Activated naive CD8-positive, alpha-beta T cell (primary cell): ENCODE results near the gene DPH5.
A peak's percentile ranks its signal among the peaks of the same experiment; 100 is the strongest.

Experiments
- H3K27ac Mint-ChIP-seq: one replicate; pipeline ENCODE4 v1.8.0; 2021; ENCODE audit warnings: mixed read lengths
- H3K27me3 Mint-ChIP-seq: one replicate; pipeline ENCODE4 v1.8.0; 2021; ENCODE audit warnings: mixed read lengths
- H3K36me3 Mint-ChIP-seq: one replicate; pipeline ENCODE4 v1.8.0; 2021; ENCODE audit warnings: mixed read lengths
- H3K4me1 Mint-ChIP-seq: one replicate; pipeline ENCODE4 v1.8.0; 2021; ENCODE audit warnings: low read depth, mixed read lengths
- H3K4me3 Mint-ChIP-seq: one replicate; pipeline ENCODE4 v1.8.0; 2021; ENCODE audit warnings: mild to moderate bottlenecking, mixed read lengths
- H3K9me3 Mint-ChIP-seq: one replicate; pipeline ENCODE4 v1.8.0; 2021; ENCODE audit warnings: low read depth, mixed read lengths

DPH5 gene

DNA sequence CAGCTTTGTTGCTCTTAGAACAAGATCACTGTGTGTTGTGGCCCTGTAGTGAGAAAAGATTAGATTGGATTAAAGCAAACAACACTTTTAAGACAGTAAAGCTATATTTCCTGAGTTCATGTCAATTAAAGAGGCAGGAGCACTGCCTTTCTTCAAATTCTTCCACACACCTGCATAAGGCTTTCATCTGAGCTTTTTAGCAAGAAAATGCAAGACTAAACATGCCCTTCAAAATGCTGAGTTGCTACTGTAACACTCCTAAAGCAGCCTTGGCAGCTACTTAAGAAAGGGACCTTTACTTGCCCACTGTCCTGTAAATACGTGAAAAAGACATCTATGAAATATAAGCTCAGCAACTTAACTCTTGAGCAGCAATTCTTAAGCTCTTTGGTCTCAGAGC lies 11.8 kb downstream of the DPH5 start:
- Mint-ChIP-seq H3K9me3 (no peaks in the 10 kb centered on the region), H3K4me3 (no peak overlapping the region), H3K4me1 (peaks cover 26% of the 10 kb centered on the region), H3K27me3 (no peaks in the 10 kb centered on the region), H3K27ac (no peak overlapping the region), H3K36me3 (peaks cover 59% of the 10 kb centered on the region)

- H3K27ac Mint-ChIP-seq: peak overlapping the region; percentile 7
These were observed 17.3 kb downstream of the DPH5 start for GRCh38 chr1:101008229-101008834.

DNA sequence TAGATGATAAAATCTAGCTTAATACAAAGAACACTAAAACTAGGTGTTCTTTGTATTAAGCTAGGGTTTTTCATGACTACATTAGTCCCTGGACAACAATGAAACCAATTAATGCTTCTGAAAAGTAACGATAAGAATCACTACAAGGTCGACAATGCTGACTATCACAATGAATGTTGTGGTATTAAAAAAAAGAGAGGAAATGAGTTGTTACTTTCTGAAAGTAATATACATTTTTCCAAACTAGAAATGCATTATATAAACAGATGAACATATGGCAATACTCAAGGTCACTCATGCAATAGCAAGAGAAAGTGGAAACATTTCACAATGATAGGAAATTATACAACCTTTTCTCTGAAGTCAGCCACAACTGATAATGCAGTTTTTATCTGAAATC lies 19.0 kb downstream of the DPH5 start:
- peaks cover 72% of the 10 kb centered on the region for H3K4me1 Mint-ChIP-seq
- H3K4me3 Mint-ChIP-seq: peak overlapping the region; percentile 53
- peak overlapping the region; percentile 67 for H3K27ac Mint-ChIP-seq
- peaks cover 9% of the 10 kb centered on the region for H3K9me3 Mint-ChIP-seq
- H3K27me3 Mint-ChIP-seq: no peaks in the 10 kb centered on the region
- peaks cover 37% of the 10 kb centered on the region for H3K36me3 Mint-ChIP-seq

More at GRCh38 chr1:101008229-101008834, 17.3 kb downstream of the DPH5 start:
- Mint-ChIP-seq H3K27me3 (no peaks in the 10 kb centered on the region), H3K4me3 (no peak overlapping the region), H3K9me3 (peaks cover 9% of the 10 kb centered on the region), H3K4me1 (peaks cover 55% of the 10 kb centered on the region), H3K36me3 (peaks cover 46% of the 10 kb centered on the region)

- peaks cover 40% of the 10 kb centered on the region for H3K36me3 Mint-ChIP-seq
- peak overlapping the region; percentile 27 for H3K4me3 Mint-ChIP-seq
- no peaks in the 10 kb centered on the region for H3K27me3 Mint-ChIP-seq
- H3K27ac Mint-ChIP-seq: peak overlapping the region; percentile 67
- H3K9me3 Mint-ChIP-seq: peaks cover 9% of the 10 kb centered on the region
- H3K4me1 Mint-ChIP-seq: peaks cover 76% of the 10 kb centered on the region
These were observed 19.7 kb downstream of the DPH5 start for GRCh38 chr1:101005871-101006270.

DNA sequence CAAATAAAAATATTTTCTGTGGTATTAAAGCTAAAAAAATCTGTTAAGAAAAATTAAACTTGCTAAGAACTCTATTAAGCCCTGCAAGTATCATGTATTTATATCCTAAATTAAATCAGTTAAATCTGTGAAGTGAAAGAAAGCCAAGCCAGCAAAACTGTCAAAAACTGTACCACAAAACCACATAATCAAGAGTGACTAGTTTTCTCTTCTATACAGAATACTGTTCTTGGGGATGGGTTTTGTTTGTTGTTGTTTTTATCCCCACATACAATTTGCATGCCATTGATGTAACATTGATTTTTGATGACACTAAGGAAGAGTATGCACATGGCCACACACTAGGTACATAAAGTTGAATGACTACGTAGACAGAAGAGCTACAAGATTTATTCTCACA lies 20.4 kb downstream of the DPH5 start:
- H3K9me3 Mint-ChIP-seq: peaks cover 9% of the 10 kb centered on the region
- H3K27ac Mint-ChIP-seq: peak overlapping the region; percentile 35
- no peaks in the 10 kb centered on the region for H3K27me3 Mint-ChIP-seq
- H3K4me1 Mint-ChIP-seq: peaks cover 73% of the 10 kb centered on the region
- H3K36me3 Mint-ChIP-seq: peaks cover 40% of the 10 kb centered on the region
- H3K4me3 Mint-ChIP-seq: peak overlapping the region; percentile 35

DNA sequence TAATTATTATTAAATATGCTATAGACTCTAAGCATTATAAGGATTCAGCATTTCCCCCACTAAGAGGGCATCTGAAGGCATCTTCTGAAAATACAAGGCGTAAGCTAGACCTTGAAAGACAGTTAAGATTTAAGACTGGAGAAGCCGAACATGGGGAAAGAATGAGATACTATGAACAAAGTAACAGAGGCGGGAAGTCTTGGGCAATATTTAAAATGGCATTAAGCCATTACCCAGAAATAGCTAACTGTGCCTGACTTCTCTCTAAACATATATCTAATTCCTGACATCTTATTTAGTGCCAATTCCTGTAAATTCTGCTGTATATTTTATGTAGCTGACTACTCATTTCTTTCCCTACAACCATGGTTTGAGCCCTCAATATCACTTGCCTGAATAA lies 20.9 kb downstream of the DPH5 start:
- Mint-ChIP-seq H3K4me3 (no peak overlapping the region), H3K27ac (no peak overlapping the region), H3K4me1 (peaks cover 73% of the 10 kb centered on the region), H3K36me3 (peaks cover 37% of the 10 kb centered on the region), H3K9me3 (peaks cover 9% of the 10 kb centered on the region), H3K27me3 (no peaks in the 10 kb centered on the region)

GRCh38 chr1:101004061-101004460 lies 21.5 kb downstream of the DPH5 start:
- no peaks in the 10 kb centered on the region for H3K27me3 Mint-ChIP-seq
- H3K27ac Mint-ChIP-seq: peak overlapping the region; percentile 43
- no peak overlapping the region for H3K4me3 Mint-ChIP-seq
- H3K4me1 Mint-ChIP-seq: peaks cover 73% of the 10 kb centered on the region
- peaks cover 33% of the 10 kb centered on the region for H3K36me3 Mint-ChIP-seq
- H3K9me3 Mint-ChIP-seq: peaks cover 9% of the 10 kb centered on the region

DNA sequence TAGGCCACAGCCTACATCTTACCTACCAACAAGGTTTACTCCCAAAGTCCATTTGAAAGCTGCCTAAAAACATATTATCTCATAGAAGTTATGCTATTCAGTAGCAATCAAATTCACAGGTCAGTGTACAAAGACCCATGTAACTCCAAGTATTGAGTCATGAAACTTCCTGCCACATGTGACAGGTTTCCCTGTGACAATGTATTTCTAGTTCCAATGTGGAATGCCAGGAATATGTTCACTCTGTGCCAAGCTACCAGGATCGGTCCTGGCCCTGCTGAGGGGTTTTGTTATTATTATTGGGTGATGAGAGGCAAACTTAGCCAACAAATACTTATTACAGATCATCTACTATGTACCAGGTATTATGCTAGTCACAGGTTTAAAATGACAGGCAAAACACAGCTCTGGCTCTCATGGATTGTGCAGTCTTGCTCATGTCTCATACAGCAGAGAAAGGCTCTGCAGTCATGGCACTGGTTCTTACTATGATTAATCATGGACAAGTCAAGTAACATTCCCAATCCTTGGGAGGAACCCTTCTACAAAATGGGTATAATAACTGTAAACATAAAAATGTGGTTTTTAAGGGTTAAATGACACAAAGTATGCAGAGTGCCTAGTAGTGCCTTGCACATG lies 22.5 kb downstream of the DPH5 start:
- no peak overlapping the region for H3K4me3 Mint-ChIP-seq
- peaks cover 27% of the 10 kb centered on the region for H3K36me3 Mint-ChIP-seq
- peak overlapping the region; percentile 68 for H3K27ac Mint-ChIP-seq
- peaks cover 9% of the 10 kb centered on the region for H3K9me3 Mint-ChIP-seq
- H3K27me3 Mint-ChIP-seq: no peaks in the 10 kb centered on the region
- H3K4me1 Mint-ChIP-seq: peaks cover 69% of the 10 kb centered on the region

DNA sequence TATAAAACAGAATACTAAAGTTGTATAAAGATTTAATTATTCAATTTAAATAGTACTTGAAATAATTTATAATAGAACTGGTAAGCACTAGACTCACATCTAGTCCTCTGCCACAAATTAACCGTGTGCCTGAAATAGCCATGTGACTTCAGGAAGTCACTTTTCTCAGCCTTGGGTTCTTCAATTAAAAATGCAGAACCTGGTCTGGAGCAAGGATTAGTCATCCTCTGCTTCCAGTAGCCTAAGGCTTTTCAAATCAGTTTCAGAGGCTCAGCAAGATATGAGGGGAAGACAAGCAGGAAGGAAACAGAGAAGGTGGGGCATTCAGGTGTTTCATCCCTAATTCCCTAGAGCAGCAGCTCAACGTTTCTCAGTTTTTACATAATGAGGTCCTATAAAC lies 23.0 kb downstream of the DPH5 start:
- H3K36me3 Mint-ChIP-seq: peaks cover 29% of the 10 kb centered on the region
- H3K4me3 Mint-ChIP-seq: no peak overlapping the region
- peaks cover 9% of the 10 kb centered on the region for H3K9me3 Mint-ChIP-seq
- H3K27ac Mint-ChIP-seq: peak overlapping the region; percentile 68
- no peaks in the 10 kb centered on the region for H3K27me3 Mint-ChIP-seq
- H3K4me1 Mint-ChIP-seq: peaks cover 68% of the 10 kb centered on the region

DNA sequence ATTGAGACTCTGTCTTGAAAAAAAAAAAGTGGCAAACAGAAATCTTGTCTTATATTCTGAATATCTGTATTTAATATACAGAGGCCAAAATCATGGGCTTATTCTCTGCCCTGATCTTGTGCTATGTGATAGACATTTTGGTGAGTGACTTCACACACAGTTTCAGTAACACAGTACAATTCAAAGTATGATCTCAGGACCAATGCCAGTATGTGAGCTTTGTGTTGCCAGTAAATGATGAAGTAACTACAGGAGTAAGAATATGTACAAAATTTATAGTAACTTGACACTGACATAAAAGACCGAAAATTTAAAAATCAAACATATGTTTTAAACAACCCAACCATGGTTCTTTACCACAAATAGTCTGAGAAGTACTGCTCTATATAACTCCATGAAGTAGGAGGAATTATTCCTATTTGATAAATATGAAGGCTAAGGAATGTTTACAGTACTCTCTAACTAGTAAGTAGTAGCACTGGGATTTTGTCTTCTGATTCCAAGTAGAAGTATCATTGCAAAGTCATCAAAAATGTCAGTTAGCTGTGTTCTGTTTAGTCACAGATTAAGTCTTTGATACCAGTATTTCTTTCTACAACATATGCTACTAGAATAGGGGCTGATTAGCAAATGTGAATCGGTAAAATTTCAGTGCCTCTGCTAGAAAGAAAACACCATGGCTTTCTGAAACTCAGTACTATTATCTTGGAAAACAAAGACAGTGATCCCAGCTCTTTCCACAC lies 25.3 kb downstream of the DPH5 start:
- Mint-ChIP-seq H3K9me3 (peaks cover 1% of the 10 kb centered on the region), H3K36me3 (peaks cover 27% of the 10 kb centered on the region), H3K4me3 (no peak overlapping the region), H3K4me1 (peaks cover 60% of the 10 kb centered on the region), H3K27me3 (no peaks in the 10 kb centered on the region), H3K27ac (no peak overlapping the region)

DNA sequence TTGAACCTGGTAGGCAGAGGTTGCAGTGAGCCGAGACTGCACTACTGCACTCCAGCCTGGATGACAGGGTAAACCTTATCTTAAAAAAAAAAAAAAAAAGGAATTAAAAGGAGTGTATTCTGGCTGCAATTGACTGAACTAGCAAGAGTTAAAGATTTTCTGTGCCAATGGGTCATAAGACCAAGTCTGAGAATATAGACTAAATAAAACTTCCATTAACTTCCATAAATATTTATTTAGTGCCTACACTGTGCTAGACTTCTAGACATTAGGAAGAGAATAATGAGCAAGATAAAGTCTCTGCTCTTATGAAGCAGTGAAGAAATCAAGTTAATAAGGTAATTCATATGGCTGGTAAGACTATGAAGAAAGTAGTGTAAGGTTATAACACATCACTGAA lies 27.2 kb downstream of the DPH5 start:
- H3K36me3 Mint-ChIP-seq: peaks cover 28% of the 10 kb centered on the region
- H3K4me3 Mint-ChIP-seq: no peak overlapping the region
- H3K4me1 Mint-ChIP-seq: peaks cover 49% of the 10 kb centered on the region
- no peaks in the 10 kb centered on the region for H3K27me3 Mint-ChIP-seq
- no peak overlapping the region for H3K27ac Mint-ChIP-seq
- H3K9me3 Mint-ChIP-seq: no peaks in the 10 kb centered on the region

- Mint-ChIP-seq H3K4me3 (no peak overlapping the region), H3K9me3 (no peaks in the 10 kb centered on the region), H3K36me3 (peaks cover 35% of the 10 kb centered on the region), H3K27ac (no peak overlapping the region), H3K27me3 (no peaks in the 10 kb centered on the region), H3K4me1 (peaks cover 30% of the 10 kb centered on the region)
These were observed 30.2 kb downstream of the DPH5 start for GRCh38 chr1:100995198-100995988.

DNA sequence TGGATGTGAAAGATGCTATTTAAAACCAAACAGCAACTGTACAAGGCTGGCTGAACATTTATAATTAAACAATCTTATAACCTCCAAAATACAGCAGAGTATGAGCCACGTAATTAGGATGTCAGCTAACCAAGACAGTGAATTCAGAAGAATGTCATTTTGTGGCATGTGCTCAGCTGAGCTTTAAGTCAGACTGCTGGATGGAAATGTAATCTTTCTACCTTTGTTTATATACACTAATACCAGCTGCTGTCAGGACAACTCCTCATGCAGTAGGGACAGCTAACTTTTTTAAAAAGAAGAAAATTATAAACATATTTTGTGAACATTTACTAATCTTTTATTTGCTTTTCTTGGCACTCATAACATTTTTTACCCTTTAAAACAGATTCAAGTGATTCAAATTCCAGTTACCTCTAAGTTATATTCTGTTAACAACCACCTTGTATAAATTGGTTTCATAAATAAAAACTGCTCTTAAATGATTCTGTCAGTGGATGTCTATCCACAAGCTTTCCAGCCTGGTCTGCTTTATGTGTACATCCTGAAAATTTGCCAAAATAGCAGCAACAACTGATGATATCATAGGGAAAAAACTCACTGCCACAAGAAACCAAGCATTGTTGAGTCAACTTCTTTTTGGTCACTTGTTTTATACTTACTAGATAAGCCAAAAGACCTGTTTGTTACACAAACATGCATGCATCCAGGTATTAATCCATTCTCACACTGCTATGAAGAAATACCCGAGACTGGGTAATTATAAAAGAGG lies 36.1 kb downstream of the DPH5 start:
- Mint-ChIP-seq H3K9me3 (peaks cover 9% of the 10 kb centered on the region), H3K4me1 (peaks cover 19% of the 10 kb centered on the region), H3K27ac (no peak overlapping the region), H3K4me3 (no peak overlapping the region), H3K27me3 (no peaks in the 10 kb centered on the region), H3K36me3 (peaks cover 44% of the 10 kb centered on the region)

GRCh38 chr1:100988121-100988520 lies 37.5 kb downstream of the DPH5 start:
- Mint-ChIP-seq H3K27me3 (no peaks in the 10 kb centered on the region), H3K27ac (no peak overlapping the region), H3K36me3 (peaks cover 47% of the 10 kb centered on the region)

More at GRCh38 chr1:100988121-100988520, 37.5 kb downstream of the DPH5 start:
- peaks cover 13% of the 10 kb centered on the region for H3K9me3 Mint-ChIP-seq
- peaks cover 22% of the 10 kb centered on the region for H3K4me1 Mint-ChIP-seq
- H3K4me3 Mint-ChIP-seq: no peak overlapping the region
